ENCODE data around the gene CRELD2. TPM values are rescaled to one million over a fixed set of nuclear protein-coding genes. Genes with fewer than 3 reads are reported as not detected.

CRELD2 gene
- total RNA-seq, 4 donors from 2014 or later = 8.9 to 15.0 (median 13.0) TPM

- no peak for TF ChIP-seq POLR2A (IDR thresholded peaks at IDR 0.05)
- no peak for TF ChIP-seq CTCF (IDR thresholded peaks at IDR 0.05 in 4 of 5, conservative IDR thresholded peaks at IDR 0.05 in 1 of 5)
- H3K36me3 ChIP-seq = peaks cover 0 to 12% of the 10 kb centered on the region in 2 donors
- H3K27me3 ChIP-seq = no peaks in the 10 kb centered on the region
- ATAC-seq = no peak
- no peak overlapping the region for H3K27ac ChIP-seq
- peaks cover 12 to 15% of the 10 kb centered on the region in 2 donors for H3K4me1 ChIP-seq
- intact Hi-C loops (cut with DNase I; ENCODE audit: low total_unique reads) = no loop called here
- no peaks in the 10 kb centered on the region for H3K9me3 ChIP-seq
- no peak for DNase-seq
- in situ Hi-C loops (cut with MboI; ENCODE audit: low sequenced_read_pairs in 4 of 4) = loop anchor here in 1 of 4 donors (25.0 kb wide), 1 partner anchor 109 kb away; no protein-coding TSS in a partner anchor
- no peak overlapping the region for H3K4me3 ChIP-seq
Measured at GRCh38 chr22:49896201-49896600, 22.2 kb upstream of the CRELD2 start.

DNA sequence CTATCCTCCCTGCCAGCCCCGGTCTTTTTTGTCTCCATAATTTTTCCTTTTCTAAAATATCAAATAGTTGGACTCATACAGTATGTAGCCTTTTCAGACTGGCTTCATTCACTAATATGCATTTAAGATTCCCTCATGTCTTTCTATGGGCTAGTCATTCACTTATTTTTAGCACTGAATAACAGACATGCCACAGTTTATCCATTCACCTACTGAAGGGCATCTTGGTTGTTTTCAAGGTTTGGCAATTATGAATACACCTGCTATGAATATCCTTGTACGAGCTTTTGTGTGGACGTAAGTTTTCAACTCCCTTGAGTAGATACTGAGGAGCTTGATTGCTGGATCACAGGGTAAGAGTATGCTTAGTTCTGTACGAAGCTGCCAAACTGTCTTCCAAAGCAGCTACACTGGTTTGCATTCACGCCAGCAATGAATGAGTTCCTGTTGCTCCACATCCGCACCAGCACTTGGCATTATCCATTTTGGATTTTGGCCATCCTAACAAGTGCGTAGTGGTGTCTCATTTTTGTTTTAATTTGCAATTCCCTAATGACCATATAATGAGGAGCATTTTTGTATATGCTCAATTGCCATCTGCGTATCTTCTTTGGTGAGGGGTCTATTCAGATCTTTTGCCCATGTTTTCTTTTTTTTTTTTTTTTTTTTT is 21.3 kb upstream of the CRELD2 start:
- intact Hi-C loops (cut with DNase I; ENCODE audit: low total_unique reads) = no loop called here
- no peak for DNase-seq
- Histone ChIP-seq H3K27me3 (no peaks in the 10 kb centered on the region), H3K4me1 (peaks cover 9 to 11% of the 10 kb centered on the region in 2 donors), H3K9me3 (no peaks in the 10 kb centered on the region), H3K36me3 (peaks cover 0 to 22% of the 10 kb centered on the region in 2 donors), H3K4me3 (no peak overlapping the region), H3K27ac (no peak overlapping the region)
- peak in 1 of 2 donors; percentile 28 for ATAC-seq
- TF ChIP-seq CTCF (IDR thresholded peaks at IDR 0.05 in 4 of 5, conservative IDR thresholded peaks at IDR 0.05 in 1 of 5) (no peak), POLR2A (IDR thresholded peaks at IDR 0.05) (no peak)
- in situ Hi-C loops (cut with MboI; ENCODE audit: low sequenced_read_pairs in 4 of 4) = loop anchor here in 1 of 4 donors (25.0 kb wide), 1 partner anchor 110 kb away; no protein-coding TSS in a partner anchor

DNA sequence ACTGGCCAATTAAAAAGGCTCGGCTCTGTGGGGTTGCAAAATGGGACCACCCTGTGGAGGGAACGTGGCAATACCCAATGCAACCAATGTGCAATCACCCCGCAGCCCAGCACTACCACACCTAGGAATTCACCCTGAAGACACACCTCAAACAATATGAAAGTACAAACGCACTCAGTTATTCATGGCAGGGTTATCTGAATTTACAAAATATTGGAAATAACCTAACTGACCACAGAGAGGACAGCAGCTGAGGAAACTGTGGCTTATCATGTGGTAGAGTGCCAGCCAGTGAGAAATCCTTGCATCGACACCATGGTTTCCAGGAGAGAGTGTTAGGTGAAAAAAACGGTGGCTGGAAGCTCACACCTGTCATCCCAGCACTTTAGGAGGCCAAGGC is 18.9 kb upstream of the CRELD2 start:
- Histone ChIP-seq H3K4me1 (no peaks in the 10 kb centered on the region), H3K4me3 (no peak overlapping the region), H3K27me3 (no peaks in the 10 kb centered on the region), H3K36me3 (peaks cover 0 to 42% of the 10 kb centered on the region in 2 donors), H3K27ac (no peak overlapping the region), H3K9me3 (no peaks in the 10 kb centered on the region)
- ATAC-seq (no peak), DNase-seq (no peak)
- intact Hi-C loops (cut with DNase I; ENCODE audit: low total_unique reads) = no loop called here
- in situ Hi-C loops (cut with MboI; ENCODE audit: low sequenced_read_pairs in 4 of 4) = loop anchor here in 1 of 4 donors (25.0 kb wide), 1 partner anchor 112 kb away; no protein-coding TSS in a partner anchor
- TF ChIP-seq POLR2A (IDR thresholded peaks at IDR 0.05) (no peak), CTCF (IDR thresholded peaks at IDR 0.05 in 4 of 5, conservative IDR thresholded peaks at IDR 0.05 in 1 of 5) (no peak)

- ATAC-seq = no peak
- Histone ChIP-seq H3K27ac (no peak overlapping the region), H3K36me3 (peaks cover 0 to 42% of the 10 kb centered on the region in 2 donors), H3K9me3 (no peaks in the 10 kb centered on the region), H3K27me3 (no peaks in the 10 kb centered on the region), H3K4me3 (no peak overlapping the region), H3K4me1 (no peaks in the 10 kb centered on the region)
- DNase-seq = no peak
- intact Hi-C loops (cut with DNase I; ENCODE audit: low total_unique reads) = no loop called here
- no peak for TF ChIP-seq CTCF (IDR thresholded peaks at IDR 0.05 in 4 of 5, conservative IDR thresholded peaks at IDR 0.05 in 1 of 5)
- no peak for TF ChIP-seq POLR2A (IDR thresholded peaks at IDR 0.05)
- in situ Hi-C loops (cut with MboI; ENCODE audit: low sequenced_read_pairs in 4 of 4) = no loop called here
Measured at GRCh38 chr22:49900441-49901230, 17.8 kb upstream of the CRELD2 start.

All from gastrocnemius medialis (tissue), 4 donors.